ENCODE data around the gene TMEM100. TPM values are rescaled to one million over a fixed set of nuclear protein-coding genes. Genes with fewer than 3 reads are reported as not detected.
A peak's percentile ranks its signal among the peaks of the same experiment; 100 is the strongest.

TMEM100 gene
- total and polyA plus RNA-seq, 8 donors: 0.39 to 4.1 (median 1.9) TPM

- H3K27ac ChIP-seq: no peak overlapping the region
- no peak for DNase-seq
Observed at GRCh38 chr17:55699181-55699860, 23.3 kb downstream of the TMEM100 start.

GRCh38 chr17:55694286-55694910, 28.3 kb downstream of the TMEM100 start:
- Histone ChIP-seq H3K9me3 (no peaks in the 10 kb centered on the region), H3K36me3 (no peaks in the 10 kb centered on the region), H3K4me1 (no peaks in the 10 kb centered on the region), H3K4me3 (no peak overlapping the region), H3K27ac (no peak overlapping the region), H3K27me3 (no peaks in the 10 kb centered on the region)
- no peak for TF ChIP-seq CTCF (IDR thresholded peaks at IDR 0.05)
- 57 to 58% methylated on average over 5 of the region's 5 CpGs for WGBS, 2 donors
- DNase-seq (no peak), FAIRE-seq (no peak), ATAC-seq (no peak)
- intact Hi-C loops (cut with DNase I): no loop called here

More at GRCh38 chr17:55699181-55699860, 23.3 kb downstream of the TMEM100 start:
- Histone ChIP-seq H3K36me3 (no peaks in the 10 kb centered on the region), H3K4me1 (no peaks in the 10 kb centered on the region), H3K4me3 (no peak overlapping the region), H3K27me3 (peaks cover 0 to 3% (median 0%) of the 10 kb centered on the region in 4 donors), H3K9me3 (no peaks in the 10 kb centered on the region)
- WGBS, 2 donors: 49 to 67% methylated on average over 8 of the region's 8 CpGs
- ATAC-seq (peak in 1 of 4 donors; percentile 32), FAIRE-seq (no peak)
- intact Hi-C loops (cut with DNase I): no loop called here
- TF ChIP-seq CTCF (IDR thresholded peaks at IDR 0.05): no peak

GRCh38 chr17:55693254-55694216, 29.1 kb downstream of the TMEM100 start:
- H3K4me3 ChIP-seq: no peak overlapping the region
- peak overlapping the region in 1 of 4 donors; percentile 17 for H3K27ac ChIP-seq
- ATAC-seq: peak in 3 of 4 donors; percentile 45 to 89 (median 68)
- H3K27me3 ChIP-seq: no peaks in the 10 kb centered on the region
- no peaks in the 10 kb centered on the region for H3K9me3 ChIP-seq
- TF ChIP-seq CTCF (IDR thresholded peaks at IDR 0.05): no peak
- peak in 2 of 6 donors; percentile 5 to 14 for DNase-seq
- FAIRE-seq: no peak
- 20 to 24% methylated on average over 5 of the region's 5 CpGs for WGBS, 2 donors
- H3K4me1 ChIP-seq: no peaks in the 10 kb centered on the region
- intact Hi-C loops (cut with DNase I): no loop called here
- no peaks in the 10 kb centered on the region for H3K36me3 ChIP-seq

GRCh38 chr17:55692276-55692675, 30.4 kb downstream of the TMEM100 start:
- 47 to 61% methylated on average over 2 of the region's 2 CpGs for WGBS, 2 donors
- Histone ChIP-seq H3K36me3 (no peaks in the 10 kb centered on the region), H3K4me1 (no peaks in the 10 kb centered on the region), H3K27me3 (no peaks in the 10 kb centered on the region), H3K27ac (no peak overlapping the region), H3K4me3 (no peak overlapping the region), H3K9me3 (no peaks in the 10 kb centered on the region)
- intact Hi-C loops (cut with DNase I): no loop called here
- ATAC-seq (no peak), DNase-seq (no peak), FAIRE-seq (no peak)
- TF ChIP-seq CTCF (IDR thresholded peaks at IDR 0.05): no peak

Data from pancreas (tissue), 10 donors.